ENCODE measurements around the gene S100A8.
"Not testable (repeated sequence)": the region's sequence is repeated elsewhere in the genome, so short reads cannot be mapped to it uniquely, and the experiment has no call there.

Gene S100A8

GRCh38 chr1:153360592-153361479 is 30.0 kb downstream of the S100A8 start:
- no peak for DNase-seq

GRCh38 chr1:153360190-153360589 is 30.7 kb downstream of the S100A8 start:
- no peak for DNase-seq

GRCh38 chr1:153359241-153359640 is 31.6 kb downstream of the S100A8 start:
- no peak for DNase-seq

- DNase-seq = no peak
These were observed 32.2 kb downstream of the S100A8 start for GRCh38 chr1:153358691-153358975.

- DNase-seq = no peak
These were observed 32.8 kb downstream of the S100A8 start, which contains the start of gene S100A9 for GRCh38 chr1:153357853-153358690. Gene S100A9 (plus strand): TSS chr1:153357854. CDS start chr1:153358284, 430 bp downstream.

DNA sequence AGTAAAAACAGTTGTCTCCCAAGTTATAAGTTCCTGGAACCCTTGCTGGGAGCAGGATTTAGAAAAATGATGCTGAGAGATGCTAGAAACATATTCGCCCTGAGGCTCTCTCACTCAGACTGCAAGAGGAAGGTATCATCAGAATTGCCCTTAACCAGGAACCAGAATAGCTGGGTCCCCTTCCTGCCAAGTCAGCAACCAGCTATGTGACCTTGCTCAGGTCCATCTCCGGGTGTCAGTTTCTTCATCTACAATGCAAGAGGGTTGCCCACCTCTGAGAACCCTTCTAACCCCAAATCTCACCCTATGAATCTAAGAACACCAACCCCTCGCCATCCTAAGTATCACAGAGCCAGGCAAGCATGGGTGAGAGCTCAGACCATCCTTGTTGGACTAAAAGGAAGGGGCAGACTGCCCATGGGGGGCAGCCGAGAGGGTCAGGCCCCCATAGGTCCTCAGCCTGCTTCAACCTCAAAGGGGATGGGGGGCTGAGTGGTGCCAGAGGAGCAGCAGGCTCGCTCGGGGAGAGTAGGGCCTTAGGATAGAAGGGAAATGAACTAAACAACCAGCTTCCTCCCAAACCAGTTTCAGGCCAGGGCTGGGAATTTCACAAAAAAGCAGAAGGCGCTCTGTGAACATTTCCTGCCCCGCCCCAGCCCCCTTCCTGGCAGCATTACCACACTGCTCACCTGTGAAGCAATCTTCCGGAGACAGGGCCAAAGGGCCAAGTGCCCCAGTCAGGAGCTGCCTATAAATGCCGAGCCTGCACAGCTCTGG is 33.6 kb downstream of the S100A8 start:
- DNase-seq = no peak

GRCh38 chr1:153356392-153357075 is 34.3 kb downstream of the S100A8 start:
- DNase-seq = no peak

- peak; percentile 39 for DNase-seq
These were observed 35.3 kb downstream of the S100A8 start for GRCh38 chr1:153355445-153356071.

GRCh38 chr1:153354515-153355193 is 36.2 kb downstream of the S100A8 start:
- DNase-seq = no peak

- no peak for DNase-seq
These were observed 37.5 kb downstream of the S100A8 start for GRCh38 chr1:153353226-153353947.

DNA sequence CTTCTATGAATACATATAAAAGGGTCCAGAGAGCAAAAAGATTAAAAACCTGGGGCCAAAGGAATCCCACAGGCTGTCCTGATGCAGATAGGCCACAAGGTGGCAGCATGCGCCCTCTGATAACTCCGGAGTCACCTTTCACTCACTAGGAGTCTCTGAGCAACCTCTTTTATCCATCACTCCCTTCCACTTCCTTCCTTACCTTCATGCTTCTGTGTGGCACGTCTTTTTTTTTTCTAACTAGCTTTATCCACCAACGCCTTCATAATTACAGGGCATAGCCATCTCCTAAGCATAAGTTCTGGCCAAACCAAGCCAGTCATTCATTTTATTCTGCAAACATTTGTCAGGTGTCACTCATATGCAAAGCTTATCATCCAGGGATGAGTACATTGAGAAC is 38.4 kb downstream of the S100A8 start:
- peak; percentile 52 for DNase-seq

GRCh38 chr1:153350321-153350957 is 40.4 kb downstream of the S100A8 start:
- DNase-seq = no peak

- no peak for DNase-seq
These were observed 41.2 kb downstream of the S100A8 start for GRCh38 chr1:153349363-153350320.

- DNase-seq = no peak
These were observed 42.1 kb downstream of the S100A8 start, which contains the start of gene PGLYRP4 for GRCh38 chr1:153348511-153349362. Gene PGLYRP4 (minus strand): TSS chr1:153348841. CDS start chr1:153347932, 909 bp downstream.

GRCh38 chr1:153347856-153348255 is 43.0 kb downstream of the S100A8 start:
- no peak for DNase-seq

- DNase-seq = not testable (repeated sequence)
These were observed 43.8 kb downstream of the S100A8 start for GRCh38 chr1:153347049-153347448.

DNA sequence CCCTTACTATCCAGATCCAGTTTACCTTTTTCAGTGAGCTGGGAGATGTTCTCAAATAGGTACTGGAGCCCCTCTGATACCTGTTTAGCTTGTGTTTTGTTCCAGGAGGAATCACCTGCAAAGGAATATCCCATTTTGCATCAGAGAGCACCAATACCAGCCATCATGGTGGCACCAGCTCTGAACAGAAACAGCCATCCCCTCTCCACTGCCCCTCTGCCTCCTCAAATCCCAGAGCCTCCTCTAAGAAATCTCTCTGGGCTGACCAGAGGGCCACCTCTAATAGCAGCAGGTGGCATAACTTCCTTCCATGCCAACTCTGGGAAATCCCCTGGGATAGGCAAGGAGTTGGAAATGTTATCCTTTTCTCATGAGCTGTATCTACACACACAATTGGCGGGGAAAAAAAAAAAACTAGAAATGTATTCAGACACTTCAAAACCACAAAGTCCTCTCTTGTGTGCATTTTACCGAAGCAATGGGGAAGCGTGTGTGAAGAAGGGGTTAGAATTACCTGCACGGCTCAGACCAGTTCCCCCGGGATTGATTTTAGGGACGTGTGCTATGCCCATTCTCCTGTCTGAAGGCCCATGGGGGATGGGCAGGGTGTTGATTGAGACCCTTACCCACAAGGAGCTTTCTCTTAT is 44.7 kb downstream of the S100A8 start:
- no peak for DNase-seq
